Activated CD4-positive, alpha-beta memory T cell treated with anti-CD3 and anti-CD28 coated beads for 36 hours (primary cell): ENCODE measurements around the gene C17orf107. TPM values are rescaled to one million over a fixed set of nuclear protein-coding genes. Genes with fewer than 3 reads are reported as not detected.

ENCODE experiments used
- CTCF ChIA-PET: fragments of 350-600 bp; sonication (Branson Sonifier 250); formaldehyde crosslinking; loops from one replicate; lab custom pipeline; 2021; ENCODE audit warnings: antibody characterized with exemption, inconsistent platforms; lab: Charles Lee
- POLR2A ChIA-PET: fragments of 350-600 bp; sonication (Branson Sonifier 250); formaldehyde crosslinking; loops from one replicate; lab custom pipeline; 2021; ENCODE audit warnings: antibody characterized with exemption; lab: Charles Lee
- DNase-seq: peaks from one replicate; pipeline ENCODE4 v3.0.0-alpha.2; 2020
- H3K27ac Mint-ChIP-seq: one replicate; pipeline ENCODE4 v1.8.0; 2021; ENCODE audit warnings: mixed read lengths
- H3K27me3 Mint-ChIP-seq: one replicate; pipeline ENCODE4 v1.8.0; 2021; ENCODE audit warnings: mixed read lengths
- H3K36me3 Mint-ChIP-seq: one replicate; pipeline ENCODE4 v1.8.0; 2021; ENCODE audit warnings: mixed read lengths
- H3K4me1 Mint-ChIP-seq: one replicate; pipeline ENCODE4 v1.8.0; 2021; ENCODE audit warnings: low read depth, mixed read lengths
- H3K4me3 Mint-ChIP-seq: one replicate; pipeline ENCODE4 v1.8.0; 2021; ENCODE audit warnings: mild to moderate bottlenecking, mixed read lengths
- H3K9me3 Mint-ChIP-seq: one replicate; pipeline ENCODE4 v1.8.0; 2021; ENCODE audit warnings: mixed read lengths
- intact Hi-C: fragments of 100-400 bp; cut with micrococcal nuclease; formaldehyde crosslinking; loops from one replicate; pipeline ENCODE4 v1.15.1; 2023
- total RNA-seq, 2 experiments: library from RNA; stranded (reverse); gene quantifications; one replicate each; pipeline ENCODE4 v1.2.3, GENCODE V29; 2021

The C17orf107 gene
- total RNA-seq, 2 experiments from 2014 or later, result 2.3 to 2.5 TPM

GRCh38 chr17:4895657-4896331 lies 3.5 kb upstream of the C17orf107 start:
- Mint-ChIP-seq H3K27me3 (peaks cover 1% of the 10 kb centered on the region), H3K36me3 (peaks cover 14% of the 10 kb centered on the region), H3K27ac (no peak overlapping the region), H3K4me3 (no peak overlapping the region), H3K9me3 (no peaks in the 10 kb centered on the region), H3K4me1 (peaks cover 16% of the 10 kb centered on the region)
- ChIA-PET CTCF (interaction anchor here (1.0 kb wide), 1 partner anchor 105 kb away, joined by 3 read pairs; no protein-coding TSS in a partner anchor), POLR2A (no interaction called here)
- intact Hi-C loops, result no loop called here
- DNase-seq, result no peak

- peaks cover 19% of the 10 kb centered on the region for H3K4me1 Mint-ChIP-seq
- intact Hi-C loops, result no loop called here
- DNase-seq, result no peak
- CTCF ChIA-PET, result interaction anchor here (1.0 kb wide), 1 partner anchor 106 kb away, joined by 3 read pairs; no protein-coding TSS in a partner anchor
- no peaks in the 10 kb centered on the region for H3K9me3 Mint-ChIP-seq
- H3K4me3 Mint-ChIP-seq, result no peak overlapping the region
- peaks cover 14% of the 10 kb centered on the region for H3K36me3 Mint-ChIP-seq
- POLR2A ChIA-PET, result no interaction called here
- peaks cover 1% of the 10 kb centered on the region for H3K27me3 Mint-ChIP-seq
- H3K27ac Mint-ChIP-seq, result no peak overlapping the region
Measured at GRCh38 chr17:4896332-4897197, 2.8 kb upstream of the C17orf107 start.

GRCh38 chr17:4897198-4897687 lies 2.1 kb upstream of the C17orf107 start:
- H3K4me1 Mint-ChIP-seq, result peaks cover 21% of the 10 kb centered on the region
- no peaks in the 10 kb centered on the region for H3K9me3 Mint-ChIP-seq
- H3K27me3 Mint-ChIP-seq, result peaks cover 1% of the 10 kb centered on the region
- DNase-seq, result no peak
- ChIA-PET POLR2A (no interaction called here), CTCF (interaction anchor here (1.0 to 1.4 kb wide), 3 partner anchors 9 to 107 kb away, joined by 3 to 4 read pairs (median 3); no protein-coding TSS in a partner anchor)
- no peak overlapping the region for H3K4me3 Mint-ChIP-seq
- intact Hi-C loops, result no loop called here
- H3K36me3 Mint-ChIP-seq, result peaks cover 14% of the 10 kb centered on the region
- H3K27ac Mint-ChIP-seq, result no peak overlapping the region

GRCh38 chr17:4897785-4898184 lies 1.6 kb upstream of the C17orf107 start:
- no peaks in the 10 kb centered on the region for H3K9me3 Mint-ChIP-seq
- ChIA-PET CTCF (interaction anchor here (1.0 to 1.4 kb wide), 2 partner anchors 10 to 108 kb away, joined by 3 to 4 read pairs; no protein-coding TSS in a partner anchor), POLR2A (no interaction called here)
- peaks cover 27% of the 10 kb centered on the region for H3K4me1 Mint-ChIP-seq
- no peak for DNase-seq
- peaks cover 1% of the 10 kb centered on the region for H3K27me3 Mint-ChIP-seq
- H3K4me3 Mint-ChIP-seq, result no peak overlapping the region
- H3K36me3 Mint-ChIP-seq, result peaks cover 14% of the 10 kb centered on the region
- H3K27ac Mint-ChIP-seq, result no peak overlapping the region
- intact Hi-C loops, result no loop called here

GRCh38 chr17:4898351-4898750 lies 985 bp upstream of the C17orf107 start:
- peak overlapping the region; percentile 54 for H3K4me3 Mint-ChIP-seq
- peaks cover 1% of the 10 kb centered on the region for H3K27me3 Mint-ChIP-seq
- peaks cover 32% of the 10 kb centered on the region for H3K4me1 Mint-ChIP-seq
- no peak overlapping the region for H3K27ac Mint-ChIP-seq
- H3K9me3 Mint-ChIP-seq, result no peaks in the 10 kb centered on the region
- no peak for DNase-seq
- ChIA-PET CTCF (interaction anchor here (1.0 to 1.4 kb wide), 3 partner anchors 11 to 109 kb away, joined by 3 to 5 read pairs (median 4); partner anchors contain the start of genes RNF167 and SLC25A11), POLR2A (interaction anchor here (3.5 kb wide), 1 partner anchor 41 kb away, joined by 15 read pairs; the partner anchor contains the start of genes RNF167 and SLC25A11)
- intact Hi-C loops, result no loop called here
- peaks cover 14% of the 10 kb centered on the region for H3K36me3 Mint-ChIP-seq

GRCh38 chr17:4898927-4899326 lies 409 bp upstream of the C17orf107 start:
- Mint-ChIP-seq H3K4me1 (peaks cover 36% of the 10 kb centered on the region), H3K27ac (no peak overlapping the region), H3K27me3 (peaks cover 1% of the 10 kb centered on the region), H3K4me3 (peak overlapping the region; percentile 54), H3K9me3 (no peaks in the 10 kb centered on the region), H3K36me3 (peaks cover 14% of the 10 kb centered on the region)
- DNase-seq, result no peak
- CTCF ChIA-PET, result interaction anchor here (0.6 to 2.1 kb wide), 6 partner anchors 11 to 137 kb away, joined by 4 to 11 read pairs (median 6); partner anchors contain the start of genes RNF167 and SLC25A11
- intact Hi-C loops, result no loop called here
- POLR2A ChIA-PET, result interaction anchor here (0.8 to 3.5 kb wide), 7 partner anchors 41 to 252 kb away, joined by 3 to 15 read pairs (median 3); partner anchors contain the start of genes GLTPD2, PFN1, RNF167 and SLC25A11

- DNase-seq, result peak; percentile 71
- Mint-ChIP-seq H3K27me3 (peaks cover 1% of the 10 kb centered on the region), H3K9me3 (no peaks in the 10 kb centered on the region), H3K4me1 (peaks cover 36% of the 10 kb centered on the region), H3K27ac (peak overlapping the region; percentile 23), H3K4me3 (peak overlapping the region; percentile 88), H3K36me3 (peaks cover 10% of the 10 kb centered on the region)
- ChIA-PET POLR2A (interaction anchor here (0.7 to 3.5 kb wide), 7 partner anchors 39 to 191 kb away, joined by 3 to 15 read pairs (median 4); partner anchors contain the start of genes GLTPD2, MED11, PFN1 and RNF167), CTCF (interaction anchor here (1.1 to 2.1 kb wide), 7 partner anchors 9 to 198 kb away, joined by 3 to 11 read pairs (median 6); partner anchors contain the start of genes ARRB2 and CAMTA2)
- intact Hi-C loops, result loop anchor here (5.0 kb wide), 1 partner anchor 108 kb away; no protein-coding TSS in a partner anchor
Measured at GRCh38 chr17:4900231-4901107, 1.1 kb downstream of the C17orf107 start.

GRCh38 chr17:4901108-4901647 lies 1.8 kb downstream of the C17orf107 start:
- Mint-ChIP-seq H3K27me3 (peaks cover 1% of the 10 kb centered on the region), H3K36me3 (peaks cover 4% of the 10 kb centered on the region), H3K4me3 (peak overlapping the region; percentile 88), H3K27ac (no peak overlapping the region), H3K9me3 (no peaks in the 10 kb centered on the region), H3K4me1 (peaks cover 36% of the 10 kb centered on the region)
- POLR2A ChIA-PET, result interaction anchor here (1.0 to 3.5 kb wide), 3 partner anchors 39 to 111 kb away, joined by 3 to 15 read pairs (median 13); partner anchors contain the start of genes PFN1, RNF167 and SLC25A11
- no peak for DNase-seq
- CTCF ChIA-PET, result interaction anchor here (0.6 to 2.1 kb wide), 5 partner anchors 33 to 118 kb away, joined by 3 to 10 read pairs (median 4); partner anchors contain the start of genes GLTPD2 and SPAG7
- intact Hi-C loops, result loop anchor here (5.0 kb wide), 1 partner anchor 109 kb away; no protein-coding TSS in a partner anchor

- peaks cover 36% of the 10 kb centered on the region for H3K4me1 Mint-ChIP-seq
- no peak overlapping the region for H3K4me3 Mint-ChIP-seq
- H3K9me3 Mint-ChIP-seq, result no peaks in the 10 kb centered on the region
- ChIA-PET CTCF (interaction anchor here (0.6 to 2.1 kb wide), 7 partner anchors 23 to 161 kb away, joined by 3 to 8 read pairs (median 4); partner anchors contain the start of genes GLTPD2 and SPAG7), POLR2A (interaction anchor here (1.0 to 3.5 kb wide), 3 partner anchors 38 to 111 kb away, joined by 3 to 15 read pairs (median 13); partner anchors contain the start of genes PFN1, RNF167 and SLC25A11)
- H3K27ac Mint-ChIP-seq, result no peak overlapping the region
- H3K27me3 Mint-ChIP-seq, result peaks cover 1% of the 10 kb centered on the region
- DNase-seq, result no peak
- intact Hi-C loops, result loop anchor here (2.0 to 5.0 kb wide), 2 partner anchors 39 to 109 kb away; partner anchors contain the start of genes RNF167 and SLC25A11
- peaks cover 4% of the 10 kb centered on the region for H3K36me3 Mint-ChIP-seq
Measured at GRCh38 chr17:4901648-4902344, 2.5 kb downstream of the C17orf107 start.
